CD1c-positive myeloid dendritic cell (primary cell): Measurements from ENCODE around the gene COX7C.
A peak's percentile ranks its signal among the peaks of the same experiment; 100 is the strongest.
"Not testable (repeated sequence)": the region's sequence is repeated elsewhere in the genome, so short reads cannot be mapped to it uniquely, and the experiment has no call there.

ENCODE experiments used
- DNase-seq: peaks from one replicate; pipeline ENCODE4 v3.0.0-alpha.2; 2016; ENCODE audit errors: extremely low spot score

Gene COX7C, protein sequence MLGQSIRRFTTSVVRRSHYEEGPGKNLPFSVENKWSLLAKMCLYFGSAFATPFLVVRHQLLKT

GRCh38 chr5:86617756-86618576 is at the start of gene COX7C:
Gene COX7C (plus strand): TSS chr5:86617941. CDS start chr5:86618056, 115 bp downstream.
- peak; percentile 98 for DNase-seq

GRCh38 chr5:86569522-86570426 is 48.0 kb upstream of the COX7C start:
- DNase-seq, result not testable (repeated sequence)

DNA sequence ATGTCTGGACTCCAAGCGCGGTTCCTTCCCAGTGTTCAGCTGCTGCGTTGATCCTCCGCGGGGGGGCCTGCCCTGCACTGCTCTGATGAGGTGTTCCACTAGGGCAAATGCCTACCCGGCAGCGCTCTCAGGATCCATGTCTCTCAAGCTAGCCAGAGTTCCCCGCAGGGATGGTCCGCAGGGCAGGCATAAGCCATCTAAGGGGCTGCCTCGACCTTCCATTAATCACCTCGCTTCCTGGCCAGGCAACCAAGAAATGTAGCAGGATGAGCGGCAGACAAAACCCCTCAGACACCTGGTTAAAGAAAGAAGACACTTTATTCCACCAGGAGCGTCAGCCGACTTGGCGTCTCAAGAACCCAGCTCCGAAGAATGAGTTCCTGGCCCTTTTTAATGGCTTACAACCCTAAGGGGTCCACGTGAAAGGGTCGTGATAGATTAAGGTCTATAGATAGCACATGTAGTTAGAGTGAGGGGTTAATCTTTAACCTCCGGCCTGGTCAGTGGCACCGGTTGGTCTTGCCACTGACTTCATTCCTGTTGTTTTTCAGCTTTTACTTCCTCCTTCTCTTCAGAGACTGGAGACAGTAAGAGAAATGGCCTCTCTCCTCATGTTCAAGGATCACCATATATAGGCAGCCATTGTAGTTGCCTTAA is 47.2 kb upstream of the COX7C start:
- no peak for DNase-seq

DNA sequence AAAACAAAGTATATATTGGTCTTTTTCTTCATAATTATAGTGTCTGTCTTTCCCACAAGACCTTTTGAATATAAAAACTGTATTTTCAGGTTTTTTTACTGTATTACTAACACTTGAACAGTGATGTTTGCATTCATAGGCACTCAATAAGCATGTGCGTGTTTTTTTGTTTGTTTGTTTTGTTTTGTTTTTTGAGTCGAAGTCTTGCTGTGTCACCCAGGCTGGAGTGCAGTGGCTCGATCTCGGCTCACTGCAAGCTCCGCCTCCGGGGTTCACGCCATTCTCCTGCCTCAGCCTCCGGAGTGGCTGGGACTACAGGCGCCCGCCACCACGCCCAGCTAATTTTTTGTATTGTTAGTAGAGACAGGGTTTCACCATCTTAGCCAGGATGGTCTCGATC is 46.6 kb upstream of the COX7C start:
- not testable (repeated sequence) for DNase-seq

DNA sequence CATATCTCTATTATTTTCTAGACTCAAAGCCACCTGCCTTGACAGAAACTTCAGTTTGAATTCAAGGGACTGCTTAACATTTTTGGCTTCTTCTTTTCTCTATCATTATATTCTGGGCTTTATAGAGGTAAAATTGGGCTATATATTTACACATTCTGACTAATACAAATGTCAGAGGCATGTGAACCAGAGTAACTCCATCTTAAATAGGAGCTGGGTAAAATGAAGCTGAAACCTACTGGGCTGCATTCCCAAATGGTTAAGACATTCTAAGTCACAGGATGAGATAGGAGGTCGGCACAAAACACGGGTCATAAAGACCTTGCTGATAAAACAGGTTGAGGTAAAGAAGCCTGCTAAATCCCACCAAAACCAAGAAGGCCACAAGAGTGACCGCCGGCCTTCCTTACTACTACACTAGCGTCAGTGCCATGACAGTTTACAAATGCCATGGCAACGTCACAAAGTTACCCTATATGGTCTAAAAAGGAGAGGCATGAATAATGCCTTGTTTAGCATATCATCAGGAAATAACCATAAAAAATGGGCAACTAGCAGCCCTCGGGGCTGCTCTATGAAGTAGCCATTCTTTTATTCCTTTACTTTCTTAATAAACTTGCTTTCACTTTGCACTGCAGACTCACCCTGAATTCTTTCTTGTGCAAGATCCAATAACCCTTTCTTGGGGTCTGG is 44.8 kb upstream of the COX7C start:
- DNase-seq, result no peak

DNA sequence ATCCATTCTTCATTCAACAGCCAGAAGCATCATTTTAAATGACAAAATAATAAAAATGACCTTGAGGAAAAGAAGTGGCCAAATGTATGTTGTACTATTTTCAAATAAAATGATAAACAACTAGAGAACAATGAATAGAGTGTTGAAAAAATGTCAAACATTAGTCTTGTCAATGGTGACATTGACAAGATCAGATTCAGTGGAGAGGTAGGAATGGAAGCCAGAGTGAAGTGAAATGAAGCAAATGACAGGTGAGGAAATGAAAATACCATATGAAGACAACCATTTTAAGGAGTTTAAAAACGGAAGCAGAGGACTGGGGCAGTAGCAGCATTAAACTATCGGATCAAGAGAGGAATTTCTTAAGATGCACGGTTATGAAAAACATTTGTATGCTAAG is 38.2 kb upstream of the COX7C start:
- DNase-seq, result no peak

DNA sequence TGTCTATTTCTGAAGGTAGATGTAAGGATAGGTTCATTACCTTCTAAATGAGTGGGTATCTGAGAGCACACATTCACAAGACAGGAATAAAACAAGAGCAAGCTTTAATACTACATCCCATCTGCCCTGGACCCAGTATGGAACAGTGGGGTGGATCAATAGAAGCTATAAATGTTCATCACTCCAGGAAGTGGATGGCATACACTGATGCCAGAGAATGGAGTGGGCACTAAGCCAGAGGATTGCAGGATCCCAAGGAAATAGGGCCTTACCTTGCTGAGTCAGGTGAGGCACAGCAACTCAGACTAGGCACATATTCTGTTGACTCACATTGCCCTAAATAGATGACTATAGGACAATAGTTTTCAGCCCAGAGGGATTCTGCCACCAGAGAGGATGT is 21.3 kb upstream of the COX7C start:
- no peak for DNase-seq

GRCh38 chr5:86605881-86606280 is 11.9 kb upstream of the COX7C start:
- DNase-seq, result no peak

- no peak for DNase-seq
Observed at GRCh38 chr5:86613455-86613854, 4.3 kb upstream of the COX7C start.

DNA sequence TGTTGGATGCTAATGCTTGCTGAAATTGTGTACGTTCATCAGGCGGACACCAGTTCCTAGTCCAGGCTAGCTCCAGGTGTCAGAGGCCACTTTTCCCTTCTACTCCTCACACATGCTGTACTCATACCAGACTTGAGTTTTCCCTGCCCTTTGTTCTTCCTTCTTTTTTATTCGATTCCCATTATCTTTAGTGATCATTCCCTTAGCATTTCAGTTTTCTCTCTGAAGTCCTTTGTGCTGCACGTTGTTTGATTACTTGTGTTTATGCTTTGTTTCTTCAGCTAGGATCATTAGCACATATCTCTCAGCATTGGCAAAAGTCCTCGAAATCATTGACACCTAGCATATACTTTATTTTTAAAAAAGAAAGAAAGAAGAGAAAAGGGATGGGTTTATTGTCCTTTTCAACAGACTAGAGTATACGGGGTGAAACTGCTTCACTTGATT is 409 bp upstream of the COX7C start:
- no peak for DNase-seq

GRCh38 chr5:86623785-86624483 is 6.2 kb downstream of the COX7C start:
- no peak for DNase-seq

DNA sequence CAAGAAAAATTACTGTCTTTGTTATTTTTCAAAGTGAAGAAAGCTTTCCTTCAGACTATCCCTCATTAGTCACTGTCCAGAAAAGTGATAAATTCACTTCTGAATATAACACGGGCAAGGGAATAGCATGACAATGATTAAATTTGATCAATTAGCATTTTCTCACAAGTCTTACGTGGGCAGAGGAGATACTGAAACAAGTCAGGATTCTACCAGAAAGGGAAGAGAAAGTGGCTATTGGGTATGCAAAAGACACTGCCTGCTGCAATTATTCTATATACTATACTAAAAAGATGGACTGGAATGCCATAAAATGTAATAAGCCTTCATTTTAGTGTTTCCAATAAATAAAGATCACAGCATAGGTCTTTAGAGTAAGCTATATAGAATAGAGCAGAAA is 7.4 kb downstream of the COX7C start:
- DNase-seq, result no peak

- DNase-seq, result no peak
Observed at GRCh38 chr5:86626149-86626548, 8.4 kb downstream of the COX7C start.

- no peak for DNase-seq
Observed at GRCh38 chr5:86631165-86631564, 13.4 kb downstream of the COX7C start.

- no peak for DNase-seq
Observed at GRCh38 chr5:86640998-86641397, 23.3 kb downstream of the COX7C start.

GRCh38 chr5:86644843-86645242 is 27.1 kb downstream of the COX7C start:
- no peak for DNase-seq

- DNase-seq, result no peak
Observed at GRCh38 chr5:86645885-86646284, 28.1 kb downstream of the COX7C start.

GRCh38 chr5:86646671-86647070 is 28.9 kb downstream of the COX7C start:
- no peak for DNase-seq

- DNase-seq, result no peak
Observed at GRCh38 chr5:86649832-86650505, 32.2 kb downstream of the COX7C start.

DNA sequence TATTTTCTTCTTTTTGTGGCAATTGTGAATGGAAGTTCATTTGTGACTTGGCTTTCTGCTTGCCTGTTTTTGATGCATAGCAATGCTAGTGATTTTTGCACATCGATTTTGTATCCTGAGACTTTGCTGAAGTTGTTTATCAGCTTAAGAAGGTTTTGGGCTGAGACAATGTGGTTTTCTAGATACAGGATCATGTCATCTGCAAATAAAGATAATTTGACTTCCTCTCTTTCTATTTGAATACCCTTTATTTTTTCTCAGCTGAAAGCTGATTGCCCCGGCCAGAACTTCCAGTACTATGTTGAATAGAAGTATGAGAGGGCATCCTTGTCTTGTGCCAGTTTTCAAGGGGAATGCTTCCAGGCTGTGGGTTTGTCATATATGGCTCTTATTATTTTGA is 43.0 kb downstream of the COX7C start:
- DNase-seq, result not testable (repeated sequence)
